A549 (cell line): Measurements from ENCODE around the gene ARFGEF3.

Source experiments
- CTCF ChIP-seq: fragments of >200 bp; sonication (Bioruptor Twin); formaldehyde crosslinking; IDR thresholded peaks from 3 replicates; pipeline ENCODE4 v1.5.1; 2016
- EP300 ChIP-seq, 2 experiments: fragments of >200 bp; sonication (Bioruptor Twin); formaldehyde crosslinking; IDR thresholded peaks; 2 replicates in 1 of 2; 3 replicates in 1 of 2; pipeline ENCODE4 v1.6.1; 2016 to 2017
- HOXB13 ChIP-seq: fragments of 250-450 bp; sonication (Bioruptor Pico); IDR thresholded peaks from 2 replicates; pipeline ENCODE4 v1.5.0; 2020; ENCODE audit warnings: low read depth, mild to moderate bottlenecking, moderate library complexity
- KDM1A ChIP-seq: fragments of 200-600 bp; sonication (generic); IDR thresholded peaks from 2 replicates; pipeline ENCODE4 v1.6.1; 2016; ENCODE audit warnings: low read depth, mild to moderate bottlenecking
- MAX ChIP-seq: IDR thresholded peaks from 2 replicates; pipeline ENCODE4 v1.6.1; 2012
- RAD21 ChIP-seq, 2 experiments: fragments of >200 bp in 1 of 2; sonication (Bioruptor Twin) in 1 of 2; formaldehyde crosslinking in 1 of 2; IDR thresholded peaks in 1 of 2; conservative IDR thresholded peaks in 1 of 2; 2 replicates in 1 of 2; 3 replicates in 1 of 2; pipeline ENCODE4 v1.6.1; 2012 to 2018; ENCODE audit warnings: inconsistent platforms in 1 of 2
- REST ChIP-seq: fragments of 200-600 bp; sonication (generic); IDR thresholded peaks from 2 replicates; pipeline ENCODE4 v1.6.1; 2016; ENCODE audit warnings: antibody characterized with exemption, mild to moderate bottlenecking, moderate library complexity
- SMC3 ChIP-seq: fragments of >200 bp; sonication (Bioruptor Twin); formaldehyde crosslinking; IDR thresholded peaks from 3 replicates; pipeline ENCODE4 v1.6.1; 2018; ENCODE audit warnings: inconsistent platforms
- USF2 ChIP-seq: fragments of 450-650 bp; IDR thresholded peaks from 2 replicates; pipeline ENCODE4 v1.6.1; 2014; ENCODE audit warnings: antibody characterized with exemption

GRCh38 chr6:138203315-138203714, 41.6 kb downstream of the ARFGEF3 start:
- TF ChIP-seq CTCF = no peak
- no peak for TF ChIP-seq RAD21 (conservative IDR thresholded peaks at IDR 0.05 in 1 of 2, IDR thresholded peaks at IDR 0.05 in 1 of 2)
- no peak for TF ChIP-seq USF2
- TF ChIP-seq HOXB13 (CRISPR knock-in tag) = no peak
- no peak for TF ChIP-seq EP300 (IDR thresholded peaks at IDR 0.05)
- TF ChIP-seq MAX = no peak
- no peak for TF ChIP-seq SMC3
- TF ChIP-seq KDM1A = no peak
- TF ChIP-seq REST = no peak
